CD14-positive monocyte (primary cell): Measurements from ENCODE around the gene TPGS1. TPM values are rescaled to one million over a fixed set of nuclear protein-coding genes. Genes with fewer than 3 reads are reported as not detected.
A peak's percentile ranks its signal among the peaks of the same experiment; 100 is the strongest.

Experiments used
- DNase-seq, 3 donors: peaks; one replicate each; pipeline ENCODE4 v3.0.0-alpha.2; 2011 to 2022
- H2AFZ ChIP-seq: 2 replicates; pipeline ENCODE4 v1.6.0; 2012; ENCODE audit warnings: mild to moderate bottlenecking, low read depth, low read length, inconsistent platforms; ENCODE audit not compliant: insufficient read depth, poor library complexity, severe bottlenecking
- H3K27ac ChIP-seq, 2 donors: 1 replicate in 1 of 2; 2 replicates in 1 of 2; pipeline ENCODE4 v1.5.1; 2012 to 2013; ENCODE audit warnings: low read length in 2 of 2, control low read depth in 1 of 2, inconsistent platforms in 1 of 2, low read depth in 1 of 2, mild to moderate bottlenecking in 1 of 2
- H3K27me3 ChIP-seq, 2 donors: one replicate each; pipeline versions ENCODE4 v1.6.0 to v1.6.1; 2011 to 2013; ENCODE audit warnings: low read length in 2 of 2; ENCODE audit not compliant: control insufficient read depth in 2 of 2, insufficient read depth in 2 of 2
- H3K36me3 ChIP-seq, 2 donors: replicated peaks in 1 of 2; 1 replicate in 1 of 2; 2 replicates in 1 of 2; pipeline versions ENCODE4 v1.5.1 to v1.6.1; 2012 to 2013; ENCODE audit warnings: low read length in 2 of 2, control low read depth in 1 of 2, inconsistent platforms in 1 of 2, mild to moderate bottlenecking in 1 of 2; ENCODE audit not compliant: insufficient read depth in 2 of 2, control insufficient read depth in 1 of 2
- H3K4me1 ChIP-seq, 2 donors: 1 replicate in 1 of 2; 2 replicates in 1 of 2; pipeline versions ENCODE4 v1.5.1 to v1.6.1; 2012 to 2013; ENCODE audit warnings: low read length in 2 of 2, control low read depth in 1 of 2, inconsistent platforms in 1 of 2, mild to moderate bottlenecking in 1 of 2, moderate library complexity in 1 of 2; ENCODE audit not compliant: insufficient read depth in 2 of 2, control insufficient read depth in 1 of 2
- H3K4me2 ChIP-seq: replicated peaks from 2 replicates; pipeline ENCODE3; 2012; ENCODE audit warnings: low read length, moderate library complexity, mild to moderate bottlenecking; ENCODE audit not compliant: poor library complexity, severe bottlenecking; ENCODE audit errors: extremely low read depth
- H3K4me3 ChIP-seq, 3 experiments: fragments of 200-600 bp in 1 of 3; sonication (generic) in 1 of 3; replicated peaks in 1 of 3; 1 replicate in 2 of 3; 2 replicates in 1 of 3; pipeline ENCODE4 v1.5.1; 2011 to 2013; ENCODE audit warnings: low read length in 3 of 3, mild to moderate bottlenecking in 3 of 3, control low read depth in 2 of 3, low read depth in 2 of 3, inconsistent platforms in 1 of 3, moderate library complexity in 1 of 3
- H3K79me2 ChIP-seq: 2 replicates; pipeline ENCODE4 v1.6.0; 2012; ENCODE audit warnings: mild to moderate bottlenecking, control low read depth, inconsistent platforms, low read length, moderate library complexity; ENCODE audit not compliant: insufficient read depth
- H3K9ac ChIP-seq: 2 replicates; pipeline ENCODE4 v1.6.0; 2017; ENCODE audit warnings: low read length, mild to moderate bottlenecking; ENCODE audit not compliant: insufficient read depth, poor library complexity, severe bottlenecking
- H3K9me3 ChIP-seq, 2 donors: replicated peaks in 1 of 2; 1 replicate in 1 of 2; 2 replicates in 1 of 2; pipeline versions ENCODE4 v1.5.1 to v1.6.1; 2012 to 2013; ENCODE audit warnings: low read length in 2 of 2, control low read depth in 1 of 2; ENCODE audit not compliant: control insufficient read depth in 1 of 2, insufficient read depth in 1 of 2
- H4K20me1 ChIP-seq: 2 replicates; pipeline ENCODE4 v1.6.0; 2012; ENCODE audit warnings: mild to moderate bottlenecking, low read length, control low read depth, moderate library complexity; ENCODE audit not compliant: insufficient read depth
- H3K27ac Mint-ChIP-seq, 7 donors: one replicate each; pipeline ENCODE4 v1.8.0; 2020; ENCODE audit warnings: mild to moderate bottlenecking in 7 of 7, mixed read lengths in 7 of 7, moderate library complexity in 6 of 7, inconsistent platforms in 2 of 7
- H3K27me3 Mint-ChIP-seq, 3 donors: one replicate each; pipeline ENCODE4 v1.8.0; 2021 to 2022; ENCODE audit warnings: low read depth in 3 of 3, mild to moderate bottlenecking in 3 of 3, mixed read lengths in 3 of 3, moderate library complexity in 3 of 3, inconsistent platforms in 1 of 3
- H3K36me3 Mint-ChIP-seq, 2 donors: one replicate each; pipeline ENCODE4 v1.8.0; 2020; ENCODE audit warnings: mixed read lengths in 2 of 2, inconsistent platforms in 1 of 2, mild to moderate bottlenecking in 1 of 2
- H3K4me1 Mint-ChIP-seq: one replicate; pipeline ENCODE4 v1.8.0; 2020; ENCODE audit warnings: mild to moderate bottlenecking, mixed read lengths
- H3K4me3 Mint-ChIP-seq, 2 donors: one replicate each; pipeline ENCODE4 v1.8.0; 2020; ENCODE audit warnings: mild to moderate bottlenecking in 2 of 2, mixed read lengths in 2 of 2, moderate library complexity in 1 of 2
- H3K9me3 Mint-ChIP-seq, 7 donors: one replicate each; pipeline ENCODE4 v1.8.0; 2020 to 2022; ENCODE audit warnings: mixed read lengths in 7 of 7, mild to moderate bottlenecking in 6 of 7, moderate library complexity in 6 of 7, inconsistent platforms in 2 of 7
- CTCF ChIP-seq: fragments of 200-600 bp; IDR thresholded peaks from one replicate; pipeline ENCODE4 v1.8.0; 2022; ENCODE audit warnings: antibody characterized with exemption, mild to moderate bottlenecking
- WGBS: methylation state at CpG from one replicate; pipeline ENCODE4 v1.1.5; 2013; ENCODE audit warnings: missing lambda C conversion rate; ENCODE audit not compliant: insufficient coverage; 5-methylcytosine and 5-hydroxymethylcytosine counted together
- intact Hi-C, 2 donors: fragments of 100-400 bp; cut with micrococcal nuclease; formaldehyde crosslinking; loops; one replicate each; pipeline versions ENCODE4 v1.15.0 to v1.15.1; 2023
- polyA plus RNA-seq, 3 donors: library from polyadenylated mRNA; depleted of rRNA in 1 of 3; unstranded in 2 of 3; stranded (reverse) in 1 of 3; fragments of 300-500 nt in 2 of 3; fragments of >200 nt in 1 of 3; fragmentation: Illumina TruSeq in 2 of 3; gene quantifications; 1 replicate in 2 of 3; 2 replicates in 1 of 3; pipeline ENCODE4 v1.2.3, GENCODE V29; 2012 to 2021

The TPGS1 gene
- polyA plus RNA-seq, 3 donors: 9.2 to 48.1 (median 14.2) TPM

GRCh38 chr19:465056-465816 lies 42.1 kb upstream of the TPGS1 start:
- Mint-ChIP-seq H3K4me1 (no peaks in the 10 kb centered on the region), H3K9me3 (peaks cover 3 to 12% (median 7%) of the 10 kb centered on the region in 7 donors), H3K27ac (peak overlapping the region in 1 of 7 donors; percentile 51), H3K4me3 (no peak overlapping the region), H3K36me3 (no peaks in the 10 kb centered on the region), H3K27me3 (peaks cover 21 to 36% (median 23%) of the 10 kb centered on the region in 3 donors)
- 88% methylated on average over 3 of the region's 3 CpGs for WGBS
- no peak for DNase-seq
- intact Hi-C loops: no loop called here
- Histone ChIP-seq H2AFZ (no peak overlapping the region), H3K27me3 (peaks cover 11 to 21% of the 10 kb centered on the region in 2 donors), H3K27ac (no peak overlapping the region), H3K9me3 (peaks cover 0 to 6% of the 10 kb centered on the region in 2 donors), H3K9ac (no peak overlapping the region), H3K4me1 (no peaks in the 10 kb centered on the region), H3K4me3 (no peak overlapping the region), H4K20me1 (no peaks in the 10 kb centered on the region), H3K79me2 (no peaks in the 10 kb centered on the region), H3K36me3 (no peaks in the 10 kb centered on the region), H3K4me2 (no peak overlapping the region)
- no peak for TF ChIP-seq CTCF

- Mint-ChIP-seq H3K4me3 (no peak overlapping the region), H3K9me3 (peaks cover 0 to 12% (median 4%) of the 10 kb centered on the region in 7 donors), H3K27me3 (peaks cover 10 to 24% (median 12%) of the 10 kb centered on the region in 3 donors), H3K36me3 (no peaks in the 10 kb centered on the region), H3K4me1 (no peaks in the 10 kb centered on the region), H3K27ac (no peak overlapping the region)
- H3K9ac ChIP-seq: no peak overlapping the region
- 89% methylated on average over 9 of the region's 11 CpGs for WGBS
- no peak overlapping the region for H3K4me3 ChIP-seq
- H3K79me2 ChIP-seq: no peaks in the 10 kb centered on the region
- H3K36me3 ChIP-seq: no peaks in the 10 kb centered on the region
- TF ChIP-seq CTCF: no peak
- no peak overlapping the region for H3K27ac ChIP-seq
- H2AFZ ChIP-seq: no peak overlapping the region
- H4K20me1 ChIP-seq: no peaks in the 10 kb centered on the region
- intact Hi-C loops: no loop called here
- no peak overlapping the region for H3K4me2 ChIP-seq
- no peak for DNase-seq
- H3K4me1 ChIP-seq: no peaks in the 10 kb centered on the region
- peaks cover 0 to under 1% of the 10 kb centered on the region in 2 donors for H3K9me3 ChIP-seq
- H3K27me3 ChIP-seq: peaks cover 2 to 7% of the 10 kb centered on the region in 2 donors
Measured at GRCh38 chr19:467554-467953, 39.7 kb upstream of the TPGS1 start.
